ENCODE data around the gene IGF1R.

IGF1R gene

DNA sequence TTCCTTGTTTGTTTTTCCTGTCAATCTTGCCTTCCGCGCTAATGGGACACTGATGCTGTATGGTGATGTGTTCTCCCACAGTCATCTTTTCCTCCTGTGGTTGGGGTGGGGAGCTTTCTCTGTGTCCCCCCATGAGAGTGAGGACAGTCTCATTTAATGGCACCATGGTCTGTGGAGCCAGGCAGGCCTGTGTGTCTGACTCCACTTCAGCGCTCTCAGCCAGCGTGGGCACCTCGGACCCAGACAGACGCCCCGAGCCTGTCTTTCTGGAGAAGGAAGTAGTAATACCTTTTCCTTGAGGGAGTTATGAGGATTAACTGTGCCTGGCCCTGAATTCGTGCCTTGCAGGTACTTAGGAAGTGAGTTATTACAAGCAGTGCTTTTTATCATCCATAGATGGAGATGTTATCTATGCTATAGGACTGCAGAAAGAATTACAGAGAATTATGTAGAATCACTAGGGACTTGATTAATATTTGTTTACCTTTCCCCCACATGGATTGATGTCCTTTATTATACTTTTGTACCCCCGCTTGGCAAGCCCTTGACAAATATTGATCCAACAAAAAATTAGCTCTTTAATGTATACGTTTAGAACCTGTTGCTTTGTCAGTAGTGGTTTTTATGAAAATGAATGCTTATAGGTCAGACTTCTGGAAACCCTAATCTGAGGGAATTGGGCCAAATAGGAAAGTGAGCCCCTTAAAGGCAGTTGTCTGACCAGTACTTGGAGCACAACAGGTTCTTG, 206.9 kb downstream of the IGF1R start:
- no peak for DNase-seq

GRCh38 chr15:98855815-98856531, 207.6 kb downstream of the IGF1R start:
- peak in 8 of 56 donors; percentile 14 to 33 (median 22) for DNase-seq

DNA sequence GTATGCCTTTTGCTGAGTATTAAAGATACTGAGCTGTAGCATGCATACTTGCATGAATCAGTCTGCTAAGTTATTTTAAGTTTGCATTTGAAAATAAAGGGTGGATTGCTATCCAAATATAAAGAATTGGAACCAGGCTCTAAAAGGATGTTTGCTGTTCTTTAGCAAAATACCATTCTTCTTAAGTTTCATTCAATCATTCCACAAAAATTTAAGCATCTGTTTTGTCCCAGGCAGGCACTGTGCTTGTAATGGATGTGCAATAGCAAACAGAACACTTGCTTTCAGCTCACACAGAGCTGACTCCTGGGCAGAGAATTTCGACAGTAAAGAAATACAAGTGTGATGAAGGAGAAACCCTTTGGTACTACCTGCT, 208.2 kb downstream of the IGF1R start:
- no peak for DNase-seq

DNA sequence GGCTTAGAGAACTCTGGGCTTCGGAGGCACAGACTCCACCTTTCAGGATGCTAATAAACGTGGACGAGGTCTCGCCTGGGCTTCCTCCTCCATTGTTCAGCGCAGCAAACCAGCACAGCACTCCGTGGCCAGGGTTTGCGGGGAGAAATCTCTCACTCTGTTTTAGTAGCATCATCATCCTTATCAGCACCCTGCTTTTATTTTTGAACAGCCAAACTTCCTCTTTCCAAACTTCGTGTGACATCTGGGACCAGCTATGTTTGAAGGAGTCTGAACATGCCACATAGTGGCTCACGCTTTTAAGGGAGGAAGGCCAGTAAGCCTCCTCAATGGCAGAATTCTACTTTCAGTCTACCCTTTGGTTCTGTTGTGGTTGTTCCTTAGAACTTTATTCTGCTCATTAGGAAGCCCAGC, 210.3 kb downstream of the IGF1R start:
- DNase-seq = no peak

DNA sequence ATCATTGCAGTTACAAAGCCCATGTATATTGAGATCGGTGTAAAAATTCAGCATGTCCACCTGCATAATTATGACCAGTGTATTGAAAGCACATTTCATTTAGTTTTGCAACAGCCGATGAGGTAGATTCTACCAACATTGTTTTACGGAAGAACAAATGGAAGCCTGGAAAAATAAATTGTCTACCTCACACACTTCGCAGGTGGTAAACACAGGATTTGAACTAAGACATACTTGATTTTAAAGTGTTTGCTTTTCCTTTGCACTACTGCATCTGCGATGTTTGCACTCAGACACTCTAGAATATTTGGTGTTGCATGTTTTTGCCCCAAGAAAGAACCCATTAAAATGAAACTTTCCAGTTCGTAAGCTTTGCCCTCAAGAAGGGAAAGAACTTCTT, 210.8 kb downstream of the IGF1R start:
- DNase-seq = no peak

GRCh38 chr15:98860281-98861041, 212.1 kb downstream of the IGF1R start:
- DNase-seq = no peak

DNA sequence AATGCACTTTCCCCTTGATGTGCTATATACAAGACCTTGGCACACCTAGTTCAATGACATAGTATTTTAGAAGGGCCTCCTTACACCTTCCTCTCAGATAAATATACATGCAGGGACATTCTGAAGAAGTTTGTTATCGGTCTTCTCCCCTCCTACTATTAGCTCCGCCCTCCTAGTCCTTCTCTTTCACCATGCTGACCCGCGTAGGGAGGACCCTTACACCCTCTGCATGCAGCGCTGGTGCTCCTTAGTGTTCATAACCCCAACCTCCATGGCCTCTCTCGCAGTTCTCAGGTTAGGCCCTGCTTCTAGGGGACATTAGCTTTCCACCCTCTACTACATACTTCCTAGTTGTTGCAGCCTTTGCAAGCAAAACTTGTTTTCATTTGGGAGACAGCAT, 212.8 kb downstream of the IGF1R start:
- no peak for DNase-seq

DNA sequence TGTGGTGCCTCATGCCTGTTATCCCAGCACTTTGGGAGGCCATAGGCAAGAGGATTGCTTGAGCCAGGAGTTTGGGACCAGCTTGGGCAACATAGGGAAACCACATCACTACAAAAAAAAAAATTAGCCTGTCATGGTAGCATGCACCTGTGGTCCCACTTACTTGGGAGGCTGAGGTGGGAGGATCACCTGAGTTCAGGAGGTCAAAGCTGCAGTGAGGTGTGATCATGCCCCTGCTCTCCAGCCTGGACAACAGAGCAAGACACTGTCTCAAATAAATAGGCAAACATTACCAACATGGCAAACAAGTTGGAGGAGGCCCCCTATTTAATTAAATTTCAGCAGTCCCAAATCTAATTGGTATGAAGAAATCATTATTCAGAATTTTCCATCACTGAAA, 215.6 kb downstream of the IGF1R start:
- DNase-seq = no peak

GRCh38 chr15:98865397-98866339, 217.3 kb downstream of the IGF1R start:
- DNase-seq = peak in 49 of 56 donors; percentile 8 to 74 (median 42)

DNA sequence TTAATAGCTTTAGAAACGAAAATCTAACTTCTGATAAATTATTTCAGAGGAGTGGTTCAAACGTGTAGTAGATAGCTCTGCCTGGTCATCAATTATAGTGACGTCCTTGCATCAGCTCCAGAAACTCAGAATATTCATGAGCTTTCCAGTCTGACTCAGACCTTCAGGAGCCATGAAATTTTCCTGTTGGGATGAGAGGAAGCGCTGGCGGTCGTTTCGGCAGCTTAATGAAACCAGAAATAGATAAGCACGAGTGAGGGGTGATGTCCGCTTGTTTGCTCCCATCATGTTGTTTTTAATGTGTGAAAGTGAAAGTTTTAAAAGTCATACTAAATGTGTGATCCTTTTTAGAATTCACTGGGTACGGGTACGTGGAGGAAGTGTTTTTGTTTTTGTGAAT, 218.2 kb downstream of the IGF1R start:
- DNase-seq = peak in 1 of 56 donors; percentile 18

- no peak for DNase-seq
These were observed 220.2 kb downstream of the IGF1R start for GRCh38 chr15:98868564-98868963.

- DNase-seq = peak in 9 of 56 donors; percentile 11 to 46 (median 25)
These were observed 222.4 kb downstream of the IGF1R start for GRCh38 chr15:98870788-98871187.

- no peak for DNase-seq
These were observed 224.4 kb downstream of the IGF1R start for GRCh38 chr15:98872774-98873173.

GRCh38 chr15:98873441-98874218, 225.3 kb downstream of the IGF1R start:
- no peak for DNase-seq

- DNase-seq = no peak
These were observed 226.0 kb downstream of the IGF1R start for GRCh38 chr15:98874370-98874769.

DNA sequence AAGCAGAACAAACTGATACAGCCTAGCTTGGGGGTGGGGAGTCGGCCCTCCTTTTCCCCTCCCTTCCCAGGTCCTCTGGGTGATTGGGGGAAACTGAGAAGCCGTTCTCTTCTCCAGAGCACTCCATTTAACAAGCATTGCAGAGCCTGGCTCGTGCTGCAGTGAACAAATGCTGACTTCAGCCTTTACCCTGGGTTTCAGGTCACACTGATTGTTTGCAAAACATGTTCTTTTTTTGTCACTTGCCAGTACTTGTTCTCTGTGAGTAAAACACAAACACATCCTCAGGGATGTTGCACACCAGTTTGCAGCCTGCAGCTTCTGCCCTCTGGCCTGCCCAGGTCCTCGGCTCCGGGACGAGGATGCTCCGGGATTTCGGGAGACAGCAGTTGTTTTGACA, 226.4 kb downstream of the IGF1R start:
- no peak for DNase-seq

DNA sequence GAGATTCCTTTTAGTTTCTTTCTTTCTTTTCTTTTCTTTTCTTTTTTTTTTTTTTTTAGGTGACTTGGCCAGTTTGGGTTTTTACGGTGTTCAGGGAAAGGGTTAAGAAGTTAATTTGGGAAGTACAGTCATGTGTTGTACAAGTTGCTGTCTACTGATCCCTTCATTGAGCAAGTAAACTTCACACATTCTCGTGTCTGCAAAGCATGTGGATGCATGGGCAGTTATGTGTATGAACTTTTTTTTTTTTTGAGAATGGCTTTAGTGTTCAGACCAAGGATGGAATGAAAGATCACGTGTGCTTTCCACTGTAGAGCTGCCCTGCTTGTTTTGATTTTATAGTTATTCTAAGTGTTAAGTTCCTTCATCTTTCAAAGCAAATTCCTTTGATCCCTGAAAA, 227.0 kb downstream of the IGF1R start:
- DNase-seq = no peak

- no peak for DNase-seq
These were observed 228.4 kb downstream of the IGF1R start for GRCh38 chr15:98876451-98877369.

DNA sequence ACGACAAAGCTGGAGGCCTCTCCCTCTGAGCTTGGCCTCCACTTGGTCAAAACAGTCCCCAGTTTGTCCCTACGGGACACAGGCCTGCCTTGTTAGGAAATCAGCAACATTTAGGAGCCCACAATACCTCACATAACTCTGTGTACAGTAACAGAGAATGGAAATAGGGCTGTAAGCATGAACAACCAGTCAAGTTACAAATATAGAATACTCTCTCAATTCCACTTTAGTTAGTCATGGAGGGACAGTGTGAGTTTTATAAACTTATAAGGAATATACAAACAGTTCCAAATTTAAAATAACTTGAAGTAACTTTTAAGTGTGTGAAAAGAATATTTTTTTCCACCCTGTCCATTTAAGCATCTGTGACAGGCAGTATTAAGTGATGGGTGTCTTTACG, 229.8 kb downstream of the IGF1R start:
- no peak for DNase-seq

All from nucleus accumbens (tissue), 56 donors.